Neural cell (in vitro differentiated cells): Measurements from ENCODE around the gene POLR1C.

Experiments used
- EP300 ChIP-seq: fragments of 450-650 bp; conservative IDR thresholded peaks from 2 replicates; pipeline ENCODE4 v1.6.1; 2014; ENCODE audit warnings: antibody characterized with exemption, mild to moderate bottlenecking, moderate library complexity; ENCODE audit not compliant: poor library complexity, severe bottlenecking
- EZH2 ChIP-seq: fragments of 200-600, 300-800 bp; shearing (Covaris generic), sonication (generic); IDR thresholded peaks from 2 replicates; pipeline ENCODE4 v1.6.1; 2014; ENCODE audit warnings: antibody characterized with exemption, low read length, borderline replicate concordance, mild to moderate bottlenecking; ENCODE audit not compliant: insufficient read depth, poor library complexity, severe bottlenecking
- POLR2AphosphoS5 ChIP-seq: IDR thresholded peaks from 2 replicates; pipeline ENCODE4 v1.6.1; 2012
- RAD21 ChIP-seq: fragments of 450-650 bp; conservative IDR thresholded peaks from 2 replicates; pipeline ENCODE4 v1.6.1; 2014; ENCODE audit warnings: antibody characterized with exemption, mild to moderate bottlenecking, moderate library complexity
- SMC3 ChIP-seq: fragments of 450-650 bp; conservative IDR thresholded peaks from 2 replicates; pipeline ENCODE4 v1.6.1; 2014; ENCODE audit warnings: antibody characterized with exemption, mild to moderate bottlenecking, moderate library complexity; ENCODE audit not compliant: poor library complexity
- TF ChIP-seq, protein P1 (sequence below): fragments of 450-650 bp; IDR thresholded peaks from 2 replicates; pipeline ENCODE4 v1.5.1; 2014; ENCODE audit warnings: antibody characterized with exemption, mild to moderate bottlenecking, moderate library complexity; ENCODE audit not compliant: poor library complexity, severe bottlenecking
- TF ChIP-seq, protein P2 (sequence below): IDR thresholded peaks from 2 replicates; pipeline ENCODE4 v1.6.1; 2012; ENCODE audit warnings: borderline replicate concordance

DNA sequence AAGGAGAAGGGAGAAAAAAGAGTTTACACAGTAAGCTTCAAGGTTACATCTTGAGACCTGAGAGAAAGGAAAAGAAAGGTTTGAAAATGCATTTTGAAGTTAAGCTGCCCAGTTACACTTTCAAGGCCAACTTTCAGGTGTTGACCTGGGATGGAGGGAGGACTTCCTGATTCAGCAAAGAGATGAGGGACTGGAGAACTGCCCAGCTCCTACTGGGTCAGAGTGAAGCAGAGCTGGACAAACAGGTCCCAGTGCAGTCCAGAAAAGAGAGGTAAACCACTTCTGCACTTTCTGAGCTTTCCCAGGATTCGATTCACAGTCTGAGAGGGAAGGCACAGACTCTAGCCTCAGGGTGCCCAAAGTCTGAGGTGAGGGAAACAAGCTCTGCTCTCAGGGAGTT, 45.5 kb upstream of the POLR1C start:
- TF ChIP-seq, protein P1, sequence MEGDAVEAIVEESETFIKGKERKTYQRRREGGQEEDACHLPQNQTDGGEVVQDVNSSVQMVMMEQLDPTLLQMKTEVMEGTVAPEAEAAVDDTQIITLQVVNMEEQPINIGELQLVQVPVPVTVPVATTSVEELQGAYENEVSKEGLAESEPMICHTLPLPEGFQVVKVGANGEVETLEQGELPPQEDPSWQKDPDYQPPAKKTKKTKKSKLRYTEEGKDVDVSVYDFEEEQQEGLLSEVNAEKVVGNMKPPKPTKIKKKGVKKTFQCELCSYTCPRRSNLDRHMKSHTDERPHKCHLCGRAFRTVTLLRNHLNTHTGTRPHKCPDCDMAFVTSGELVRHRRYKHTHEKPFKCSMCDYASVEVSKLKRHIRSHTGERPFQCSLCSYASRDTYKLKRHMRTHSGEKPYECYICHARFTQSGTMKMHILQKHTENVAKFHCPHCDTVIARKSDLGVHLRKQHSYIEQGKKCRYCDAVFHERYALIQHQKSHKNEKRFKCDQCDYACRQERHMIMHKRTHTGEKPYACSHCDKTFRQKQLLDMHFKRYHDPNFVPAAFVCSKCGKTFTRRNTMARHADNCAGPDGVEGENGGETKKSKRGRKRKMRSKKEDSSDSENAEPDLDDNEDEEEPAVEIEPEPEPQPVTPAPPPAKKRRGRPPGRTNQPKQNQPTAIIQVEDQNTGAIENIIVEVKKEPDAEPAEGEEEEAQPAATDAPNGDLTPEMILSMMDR: no peak
- TF ChIP-seq RAD21 (no peak), EZH2 (no peak), POLR2AphosphoS5 (no peak), EP300 (no peak), SMC3 (no peak)
- TF ChIP-seq, protein P2, sequence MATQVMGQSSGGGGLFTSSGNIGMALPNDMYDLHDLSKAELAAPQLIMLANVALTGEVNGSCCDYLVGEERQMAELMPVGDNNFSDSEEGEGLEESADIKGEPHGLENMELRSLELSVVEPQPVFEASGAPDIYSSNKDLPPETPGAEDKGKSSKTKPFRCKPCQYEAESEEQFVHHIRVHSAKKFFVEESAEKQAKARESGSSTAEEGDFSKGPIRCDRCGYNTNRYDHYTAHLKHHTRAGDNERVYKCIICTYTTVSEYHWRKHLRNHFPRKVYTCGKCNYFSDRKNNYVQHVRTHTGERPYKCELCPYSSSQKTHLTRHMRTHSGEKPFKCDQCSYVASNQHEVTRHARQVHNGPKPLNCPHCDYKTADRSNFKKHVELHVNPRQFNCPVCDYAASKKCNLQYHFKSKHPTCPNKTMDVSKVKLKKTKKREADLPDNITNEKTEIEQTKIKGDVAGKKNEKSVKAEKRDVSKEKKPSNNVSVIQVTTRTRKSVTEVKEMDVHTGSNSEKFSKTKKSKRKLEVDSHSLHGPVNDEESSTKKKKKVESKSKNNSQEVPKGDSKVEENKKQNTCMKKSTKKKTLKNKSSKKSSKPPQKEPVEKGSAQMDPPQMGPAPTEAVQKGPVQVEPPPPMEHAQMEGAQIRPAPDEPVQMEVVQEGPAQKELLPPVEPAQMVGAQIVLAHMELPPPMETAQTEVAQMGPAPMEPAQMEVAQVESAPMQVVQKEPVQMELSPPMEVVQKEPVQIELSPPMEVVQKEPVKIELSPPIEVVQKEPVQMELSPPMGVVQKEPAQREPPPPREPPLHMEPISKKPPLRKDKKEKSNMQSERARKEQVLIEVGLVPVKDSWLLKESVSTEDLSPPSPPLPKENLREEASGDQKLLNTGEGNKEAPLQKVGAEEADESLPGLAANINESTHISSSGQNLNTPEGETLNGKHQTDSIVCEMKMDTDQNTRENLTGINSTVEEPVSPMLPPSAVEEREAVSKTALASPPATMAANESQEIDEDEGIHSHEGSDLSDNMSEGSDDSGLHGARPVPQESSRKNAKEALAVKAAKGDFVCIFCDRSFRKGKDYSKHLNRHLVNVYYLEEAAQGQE: no peak
